B cell (primary cell): ENCODE measurements around the gene CASZ1. TPM values are rescaled to one million over a fixed set of nuclear protein-coding genes. Genes with fewer than 3 reads are reported as not detected.

Experiments used
- ATAC-seq: fragments of 200-7000 bp; cut with Tn5 transposase; one replicate; pipeline ENCODE4 v1.10.0; 2021; ENCODE audit warnings: low read depth, mild to moderate bottlenecking, moderate number of reproducible peaks, moderate library complexity
- CTCF ChIA-PET: fragments of 350-600 bp; sonication (Branson Sonifier 250); formaldehyde crosslinking; loops from one replicate; lab custom pipeline; 2021; ENCODE audit warnings: antibody characterized with exemption, inconsistent platforms; lab: Charles Lee
- POLR2A ChIA-PET: fragments of 350-600 bp; sonication (Branson Sonifier 250); formaldehyde crosslinking; loops from one replicate; lab custom pipeline; 2021; ENCODE audit warnings: antibody characterized with exemption; lab: Charles Lee
- DNase-seq: peaks from one replicate; pipeline ENCODE4 v3.0.0; 2013
- H2AFZ ChIP-seq: 2 replicates; pipeline ENCODE4 v1.6.1; 2012; ENCODE audit warnings: mild to moderate bottlenecking, low read depth, low read length; ENCODE audit not compliant: insufficient read depth, poor library complexity, severe bottlenecking
- H3K27ac ChIP-seq, 2 donors: 1 replicate in 1 of 2; 2 replicates in 1 of 2; pipeline ENCODE4 v1.5.1; 2012 to 2013; ENCODE audit warnings: low read length in 2 of 2, mild to moderate bottlenecking in 2 of 2, moderate library complexity in 1 of 2
- H3K27me3 ChIP-seq, 4 experiments: fragments of 200-600 bp in 1 of 4; sonication (generic) in 1 of 4; replicated peaks in 1 of 4; 1 replicate in 2 of 4; 2 replicates in 2 of 4; pipeline versions ENCODE4 v1.6.1 to v1.7.0; 2013 to 2016; ENCODE audit warnings: low read length in 3 of 4, mild to moderate bottlenecking in 2 of 4, mixed read lengths in 1 of 4, moderate library complexity in 1 of 4; ENCODE audit not compliant: insufficient read depth in 4 of 4, control insufficient read depth in 3 of 4; ENCODE audit errors: control extremely low read depth in 1 of 4
- H3K36me3 ChIP-seq, 2 experiments: replicated peaks in 1 of 2; 1 replicate in 1 of 2; 2 replicates in 1 of 2; pipeline versions ENCODE4 v1.6.1 to v1.7.1; 2013; ENCODE audit warnings: low read length in 1 of 2; ENCODE audit not compliant: insufficient read depth in 2 of 2, control insufficient read depth in 1 of 2; ENCODE audit errors: control extremely low read depth in 1 of 2, extremely low read depth in 1 of 2
- H3K4me1 ChIP-seq, 2 donors: fragments of 200-600 bp in 1 of 2; sonication (generic) in 1 of 2; 1 replicate in 1 of 2; 2 replicates in 1 of 2; pipeline versions ENCODE4 v1.5.1 to v1.6.1; 2013 to 2017; ENCODE audit warnings: low read length in 2 of 2; ENCODE audit not compliant: control insufficient read depth in 2 of 2, insufficient read depth in 2 of 2
- H3K4me2 ChIP-seq: replicated peaks from 2 replicates; pipeline ENCODE3; 2012; ENCODE audit warnings: mild to moderate bottlenecking, low read depth, low read length; ENCODE audit not compliant: poor library complexity, severe bottlenecking
- H3K4me3 ChIP-seq, 5 experiments: fragments of 200-600 bp in 1 of 5; sonication (generic) in 1 of 5; 1 replicate in 3 of 5; 2 replicates in 2 of 5; pipeline versions ENCODE4 v1.5.1 to v1.7.0; 2011 to 2016; ENCODE audit warnings: low read length in 4 of 5, mild to moderate bottlenecking in 4 of 5, low read depth in 2 of 5, control low read depth in 1 of 5, moderate library complexity in 1 of 5; ENCODE audit not compliant: insufficient read depth in 1 of 5; ENCODE audit errors: control extremely low read depth in 1 of 5, extremely low read depth in 1 of 5
- H3K79me2 ChIP-seq: fragments of 200-600 bp; sonication (generic); one replicate; pipeline ENCODE4 v1.6.0; 2016; ENCODE audit warnings: low read length; ENCODE audit not compliant: control insufficient read depth, insufficient read depth
- H3K9ac ChIP-seq: fragments of 200-600 bp; sonication (generic); 2 replicates; pipeline ENCODE4 v1.6.1; 2017; ENCODE audit warnings: mild to moderate bottlenecking, low read length, moderate library complexity
- H3K9me3 ChIP-seq, 3 donors: one replicate each; pipeline versions ENCODE4 v1.6.1 to v1.7.1; 2013; ENCODE audit warnings: low read length in 2 of 3; ENCODE audit not compliant: control insufficient read depth in 2 of 3, insufficient read depth in 1 of 3; ENCODE audit errors: control extremely low read depth in 1 of 3
- H4K20me1 ChIP-seq: 2 replicates; pipeline ENCODE4 v1.6.0; 2012; ENCODE audit warnings: mild to moderate bottlenecking, low read length; ENCODE audit not compliant: insufficient read depth, control insufficient read depth, poor library complexity, severe bottlenecking
- H3K27ac Mint-ChIP-seq: one replicate; pipeline ENCODE4 v1.8.0; 2021; ENCODE audit warnings: mixed read lengths
- H3K27me3 Mint-ChIP-seq: one replicate; pipeline ENCODE4 v1.8.0; 2021; ENCODE audit warnings: mixed read lengths
- H3K4me1 Mint-ChIP-seq: one replicate; pipeline ENCODE4 v1.8.0; 2021; ENCODE audit warnings: mixed read lengths
- H3K4me3 Mint-ChIP-seq: one replicate; pipeline ENCODE4 v1.8.0; 2021; ENCODE audit warnings: mixed read lengths
- H3K9me3 Mint-ChIP-seq: one replicate; pipeline ENCODE4 v1.8.0; 2022; ENCODE audit warnings: mixed read lengths; ENCODE audit not compliant: insufficient read depth
- CTCF ChIP-seq: fragments of 200-600 bp; IDR thresholded peaks from one replicate; pipeline ENCODE4 v1.8.0; 2022; ENCODE audit warnings: antibody characterized with exemption, mild to moderate bottlenecking
- EZH2 ChIP-seq: IDR thresholded peaks from 2 replicates; pipeline ENCODE4 v1.6.1; 2012; ENCODE audit warnings: borderline replicate concordance, low read depth, mild to moderate bottlenecking, moderate library complexity, low read length; ENCODE audit not compliant: insufficient read depth, poor library complexity, severe bottlenecking
- WGBS: methylation state at CpG from one replicate; pipeline ENCODE4 v1.1.5; 2013; ENCODE audit warnings: missing lambda C conversion rate; ENCODE audit not compliant: insufficient coverage; 5-methylcytosine and 5-hydroxymethylcytosine counted together
- intact Hi-C: fragments of 100-400 bp; cut with micrococcal nuclease; formaldehyde crosslinking; loops from one replicate; pipeline ENCODE4 v1.10.0; 2022
- polyA plus RNA-seq: library from polyadenylated mRNA; depleted of rRNA; stranded (reverse); fragments of >200 nt; gene quantifications from 2 replicates; pipeline ENCODE4 v1.2.3, GENCODE V29; 2012
- total RNA-seq, 2 donors: library from RNA; stranded (reverse); fragments of 120-200 nt in 1 of 2; gene quantifications; 1 replicate in 1 of 2; 2 replicates in 1 of 2; pipeline versions ENCODE4 v1.2.3 to v1.2.4, GENCODE V29; 2013 to 2022

Gene CASZ1
- total and polyA plus RNA-seq, 2 donors (not counting 1 experiment from before 2014, with no cell fraction given), result 9.5 to 27.2 TPM

GRCh38 chr1:10705953-10706352 lies 90.5 kb downstream of the CASZ1 start:
- H3K4me1 Mint-ChIP-seq, result no peaks in the 10 kb centered on the region
- H3K9ac ChIP-seq, result no peak overlapping the region
- no peaks in the 10 kb centered on the region for H3K36me3 ChIP-seq
- H3K4me2 ChIP-seq, result no peak overlapping the region
- POLR2A ChIA-PET, result no interaction called here
- H3K4me3 Mint-ChIP-seq, result no peak overlapping the region
- TF ChIP-seq CTCF, result no peak
- TF ChIP-seq EZH2, result no peak
- no peak overlapping the region for H2AFZ ChIP-seq
- H3K27ac Mint-ChIP-seq, result no peak overlapping the region
- no peaks in the 10 kb centered on the region for H3K9me3 ChIP-seq
- H4K20me1 ChIP-seq, result no peaks in the 10 kb centered on the region
- H3K27me3 Mint-ChIP-seq, result peaks cover 3% of the 10 kb centered on the region
- H3K27ac ChIP-seq, result no peak overlapping the region
- H3K27me3 ChIP-seq, result no peaks in the 10 kb centered on the region
- H3K4me1 ChIP-seq, result no peaks in the 10 kb centered on the region
- CTCF ChIA-PET, result no interaction called here
- H3K9me3 Mint-ChIP-seq, result no peaks in the 10 kb centered on the region
- DNase-seq, result no peak
- 92% methylated on average over 12 of the region's 13 CpGs for WGBS
- intact Hi-C loops, result no loop called here
- H3K79me2 ChIP-seq, result no peaks in the 10 kb centered on the region
- no peak overlapping the region for H3K4me3 ChIP-seq
- no peak for ATAC-seq

- no peaks in the 10 kb centered on the region for H3K79me2 ChIP-seq
- TF ChIP-seq CTCF (no peak), EZH2 (no peak)
- H3K4me2 ChIP-seq, result no peak overlapping the region
- no peaks in the 10 kb centered on the region for H3K27me3 ChIP-seq
- intact Hi-C loops, result no loop called here
- H3K27me3 Mint-ChIP-seq, result peaks cover 7% of the 10 kb centered on the region
- DNase-seq (no peak), ATAC-seq (no peak)
- H3K4me1 Mint-ChIP-seq, result no peaks in the 10 kb centered on the region
- H3K36me3 ChIP-seq, result no peaks in the 10 kb centered on the region
- H3K27ac Mint-ChIP-seq, result no peak overlapping the region
- POLR2A ChIA-PET, result no interaction called here
- H3K4me3 Mint-ChIP-seq, result no peak overlapping the region
- H3K9me3 ChIP-seq, result no peaks in the 10 kb centered on the region
- CTCF ChIA-PET, result no interaction called here
- H3K9ac ChIP-seq, result no peak overlapping the region
- no peak overlapping the region for H2AFZ ChIP-seq
- H3K9me3 Mint-ChIP-seq, result no peaks in the 10 kb centered on the region
- H4K20me1 ChIP-seq, result no peaks in the 10 kb centered on the region
- 77% methylated on average over 44 of the region's 44 CpGs for WGBS
- H3K4me1 ChIP-seq, result no peaks in the 10 kb centered on the region
- H3K27ac ChIP-seq, result no peak overlapping the region
- no peak overlapping the region for H3K4me3 ChIP-seq
These were observed 92.0 kb downstream of the CASZ1 start for GRCh38 chr1:10704368-10704882.
